Activated CD8-positive, alpha-beta memory T cell treated with anti-CD3 and anti-CD28 coated beads, Interleukin-2, amount 50 U/mL, for 24 hours (primary cell): ENCODE results near the gene CACTIN.

Source experiments
- DNase-seq: peaks from one replicate; pipeline ENCODE4 v3.0.0-alpha.2; 2020; ENCODE audit errors: extremely low read depth

CACTIN gene

GRCh38 chr19:3609779-3610719 lies 16.5 kb downstream of the CACTIN start:
- no peak for DNase-seq

- DNase-seq = no peak
Measured at GRCh38 chr19:3608750-3609322, 17.8 kb downstream of the CACTIN start.

GRCh38 chr19:3608079-3608641 lies 18.4 kb downstream of the CACTIN start:
- DNase-seq = no peak

- DNase-seq = no peak
Measured at GRCh38 chr19:3607303-3608078, 19.1 kb downstream of the CACTIN start.

GRCh38 chr19:3606690-3607289 lies 19.8 kb downstream of the CACTIN start, which contains the start of gene TBXA2R:
TSS of gene TBXA2R (minus strand) at chr19:3606875. CDS start at chr19:3600634, 6,241 bp downstream.
- peak; percentile 26 for DNase-seq

- no peak for DNase-seq
Measured at GRCh38 chr19:3606174-3606689, 20.4 kb downstream of the CACTIN start.

GRCh38 chr19:3605770-3606169 lies 20.8 kb downstream of the CACTIN start:
- no peak for DNase-seq

GRCh38 chr19:3605361-3605760 lies 21.2 kb downstream of the CACTIN start:
- DNase-seq = no peak

- no peak for DNase-seq
Measured at GRCh38 chr19:3604987-3605343, 21.6 kb downstream of the CACTIN start.

GRCh38 chr19:3604227-3604986 lies 22.2 kb downstream of the CACTIN start:
- DNase-seq = no peak

- DNase-seq = no peak
Measured at GRCh38 chr19:3603121-3603811, 23.3 kb downstream of the CACTIN start.

GRCh38 chr19:3601021-3601420 lies 25.6 kb downstream of the CACTIN start:
- no peak for DNase-seq

GRCh38 chr19:3599776-3600187 lies 26.8 kb downstream of the CACTIN start:
- DNase-seq = no peak

GRCh38 chr19:3595521-3596061 lies 31.0 kb downstream of the CACTIN start:
- no peak for DNase-seq

- DNase-seq = no peak
Measured at GRCh38 chr19:3593156-3593555, 33.4 kb downstream of the CACTIN start.

GRCh38 chr19:3591876-3592613 lies 34.5 kb downstream of the CACTIN start:
- no peak for DNase-seq

GRCh38 chr19:3590991-3591659 lies 35.5 kb downstream of the CACTIN start:
- no peak for DNase-seq

GRCh38 chr19:3589949-3590348 lies 36.6 kb downstream of the CACTIN start:
- DNase-seq = no peak
